ENCODE data around the gene PILRB.
"Not testable (repeated sequence)": the region's sequence is repeated elsewhere in the genome, so short reads cannot be mapped to it uniquely, and the experiment has no call there.

The PILRB gene

GRCh38 chr7:100364480-100364879 is 6.6 kb downstream of the PILRB start:
- no peak for TF ChIP-seq CTCF (IDR thresholded peaks at IDR 0.05; ENCODE audit: low read depth, low read length)
- DNase-seq (ENCODE audit: extremely low read depth, low read depth) = no peak

GRCh38 chr7:100365998-100366367 is 8.1 kb downstream of the PILRB start:
- DNase-seq (ENCODE audit: extremely low read depth, low read depth) = not testable (repeated sequence)

- TF ChIP-seq CTCF (IDR thresholded peaks at IDR 0.05; ENCODE audit: low read depth, low read length) = no peak
Measured at GRCh38 chr7:100366411-100367250, 8.7 kb downstream of the PILRB start.

GRCh38 chr7:100367251-100367620 is 9.3 kb downstream of the PILRB start:
- TF ChIP-seq CTCF (IDR thresholded peaks at IDR 0.05; ENCODE audit: low read depth, low read length) = no peak
- DNase-seq (ENCODE audit: extremely low read depth, low read depth) = no peak

More at GRCh38 chr7:100366411-100367250, 8.7 kb downstream of the PILRB start:
- no peak for DNase-seq (ENCODE audit: extremely low read depth, low read depth)

GRCh38 chr7:100367676-100368613 is 10.0 kb downstream of the PILRB start:
- TF ChIP-seq CTCF (IDR thresholded peaks at IDR 0.05; ENCODE audit: low read depth, low read length) = no peak

GRCh38 chr7:100369105-100369504 is 11.2 kb downstream of the PILRB start:
- DNase-seq (ENCODE audit: extremely low read depth, low read depth) = no peak
- TF ChIP-seq CTCF (IDR thresholded peaks at IDR 0.05; ENCODE audit: low read depth, low read length) = no peak

More at GRCh38 chr7:100367676-100368613, 10.0 kb downstream of the PILRB start:
- DNase-seq (ENCODE audit: extremely low read depth, low read depth) = no peak

GRCh38 chr7:100370303-100370702 is 12.4 kb downstream of the PILRB start:
- no peak for DNase-seq (ENCODE audit: extremely low read depth, low read depth)
- TF ChIP-seq CTCF (IDR thresholded peaks at IDR 0.05; ENCODE audit: low read depth, low read length) = no peak

Data from AG09319 (cell line).